Activated CD8-positive, alpha-beta memory T cell treated with anti-CD3 and anti-CD28 coated beads, Interleukin-2, amount 50 U/mL, for 48 hours (primary cell): ENCODE results near the gene KDELR3.

ENCODE experiments used
- DNase-seq: peaks from one replicate; pipeline ENCODE4 v3.0.0-alpha.2; 2020

KDELR3 gene

DNA sequence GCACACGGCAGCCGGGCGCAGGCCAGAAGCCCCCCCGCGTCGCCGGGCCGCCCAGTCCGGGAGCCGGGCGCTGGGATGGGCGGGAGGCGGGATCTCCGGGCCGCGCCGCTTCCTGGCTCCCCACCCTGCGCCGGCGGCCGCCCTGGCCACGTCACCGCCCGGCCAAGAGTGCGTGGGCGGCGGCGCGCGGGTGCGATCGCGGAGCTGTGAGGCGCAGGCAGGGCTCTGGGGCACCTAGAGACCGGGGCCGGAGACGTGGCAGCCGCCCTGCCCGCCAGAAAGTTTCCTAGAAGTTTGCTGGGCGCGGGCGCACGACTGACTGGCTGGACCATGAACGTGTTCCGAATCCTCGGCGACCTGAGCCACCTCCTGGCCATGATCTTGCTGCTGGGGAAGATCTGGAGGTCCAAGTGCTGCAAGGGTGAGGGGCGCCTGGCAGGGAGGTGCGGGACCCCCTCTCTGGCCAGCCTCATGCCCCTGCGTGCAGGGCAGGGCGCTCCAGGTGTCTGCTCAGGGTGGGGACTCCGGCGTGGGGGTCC, at the start of gene KDELR3:
KDELR3 (plus strand) TSS at position 193 of the 539 bp plus-strand sequence; CDS start at position 331, 138 bp downstream.
- DNase-seq, result peak; percentile 90

DNA sequence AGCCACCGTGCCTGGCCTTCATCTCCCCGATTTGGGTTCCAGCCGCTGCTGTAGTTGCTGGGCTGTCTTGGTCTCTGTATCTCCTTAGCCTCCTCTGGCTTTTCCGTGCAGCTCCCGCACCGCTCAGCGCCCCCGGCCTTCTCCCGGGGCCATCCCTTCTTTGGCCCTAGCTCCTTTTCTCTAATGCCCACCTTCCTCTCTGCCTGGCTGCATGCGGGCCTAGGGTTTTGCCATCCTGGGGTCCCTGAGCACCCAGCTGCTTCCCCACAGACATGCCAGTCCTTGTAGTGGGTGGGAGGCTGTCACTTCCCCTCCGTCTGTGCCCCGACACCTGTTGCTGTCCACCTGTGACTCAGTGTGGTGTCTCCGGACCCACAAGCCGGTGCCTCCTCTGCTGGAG, 49.3 kb upstream of the KDELR3 start:
- DNase-seq, result no peak

DNA sequence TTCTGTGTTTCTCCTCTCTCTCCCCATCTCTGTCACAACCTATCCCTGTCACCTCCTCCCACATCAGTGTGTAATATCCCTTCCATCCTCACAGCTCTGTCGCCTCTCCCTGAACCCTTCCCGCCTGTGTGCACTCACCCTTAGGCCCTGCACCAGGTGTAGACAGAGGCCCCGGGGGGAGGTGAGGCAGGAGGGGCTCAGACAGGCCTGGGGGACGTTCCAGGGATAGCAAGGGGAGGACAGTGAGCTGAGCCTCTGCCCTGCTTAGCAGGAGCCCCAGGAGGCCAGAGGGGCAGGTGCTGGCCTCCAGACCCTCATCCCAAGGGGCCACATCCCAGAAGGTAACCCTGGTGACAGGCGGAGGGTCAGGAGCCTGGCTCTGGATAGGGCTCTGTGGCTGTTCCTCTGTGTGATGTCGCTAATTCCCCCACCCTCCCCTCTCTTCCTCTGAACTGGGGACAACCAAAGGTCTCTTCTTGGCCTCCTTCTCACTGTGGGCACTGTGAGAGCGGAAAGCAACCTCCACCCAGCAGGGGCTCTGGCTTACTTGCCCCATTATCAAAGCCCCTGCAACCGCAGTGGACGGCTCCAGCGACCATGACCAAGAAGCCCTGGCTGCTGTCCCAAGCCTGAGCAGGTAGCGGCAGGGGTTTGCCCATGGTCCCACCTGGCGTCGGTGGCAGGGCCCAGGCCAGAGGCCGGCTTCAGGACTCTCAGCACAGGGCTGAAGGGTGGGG, 48.6 kb upstream of the KDELR3 start:
- no peak for DNase-seq

DNA sequence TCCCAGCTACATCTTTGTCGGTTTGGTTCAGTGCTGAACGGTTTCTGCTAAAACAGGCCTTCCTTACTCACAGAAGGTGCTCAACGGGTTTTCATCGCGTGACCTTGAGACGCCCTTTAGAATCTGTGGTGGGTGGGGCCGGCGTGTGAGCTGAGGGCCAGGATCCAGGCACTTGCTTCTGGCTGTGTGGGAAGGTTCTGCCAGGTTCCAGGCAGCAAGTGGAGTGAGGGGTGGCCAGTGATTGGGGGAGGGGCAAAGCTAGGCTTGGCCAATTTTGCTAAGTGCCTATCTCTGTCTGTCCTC, 48.1 kb upstream of the KDELR3 start:
- no peak for DNase-seq

DNA sequence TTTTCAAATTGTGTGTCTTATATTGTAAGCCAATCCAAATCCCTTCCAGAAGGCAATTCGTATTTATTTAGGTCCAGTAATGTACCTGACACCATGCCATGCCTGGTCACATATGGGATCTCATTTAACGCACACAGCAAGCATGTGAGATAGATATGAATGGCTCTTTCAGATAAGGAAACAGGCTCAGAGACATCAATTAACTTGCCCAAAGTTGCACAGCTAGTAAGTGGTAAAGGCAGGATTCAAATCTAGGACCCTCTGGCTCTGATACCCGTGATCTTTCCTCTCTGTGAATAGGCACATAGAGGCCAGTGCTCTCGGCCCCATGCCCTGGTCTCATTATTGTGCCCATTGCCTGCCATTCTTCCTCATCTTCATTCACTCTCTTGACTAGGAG, 47.2 kb upstream of the KDELR3 start:
- DNase-seq, result no peak

DNA sequence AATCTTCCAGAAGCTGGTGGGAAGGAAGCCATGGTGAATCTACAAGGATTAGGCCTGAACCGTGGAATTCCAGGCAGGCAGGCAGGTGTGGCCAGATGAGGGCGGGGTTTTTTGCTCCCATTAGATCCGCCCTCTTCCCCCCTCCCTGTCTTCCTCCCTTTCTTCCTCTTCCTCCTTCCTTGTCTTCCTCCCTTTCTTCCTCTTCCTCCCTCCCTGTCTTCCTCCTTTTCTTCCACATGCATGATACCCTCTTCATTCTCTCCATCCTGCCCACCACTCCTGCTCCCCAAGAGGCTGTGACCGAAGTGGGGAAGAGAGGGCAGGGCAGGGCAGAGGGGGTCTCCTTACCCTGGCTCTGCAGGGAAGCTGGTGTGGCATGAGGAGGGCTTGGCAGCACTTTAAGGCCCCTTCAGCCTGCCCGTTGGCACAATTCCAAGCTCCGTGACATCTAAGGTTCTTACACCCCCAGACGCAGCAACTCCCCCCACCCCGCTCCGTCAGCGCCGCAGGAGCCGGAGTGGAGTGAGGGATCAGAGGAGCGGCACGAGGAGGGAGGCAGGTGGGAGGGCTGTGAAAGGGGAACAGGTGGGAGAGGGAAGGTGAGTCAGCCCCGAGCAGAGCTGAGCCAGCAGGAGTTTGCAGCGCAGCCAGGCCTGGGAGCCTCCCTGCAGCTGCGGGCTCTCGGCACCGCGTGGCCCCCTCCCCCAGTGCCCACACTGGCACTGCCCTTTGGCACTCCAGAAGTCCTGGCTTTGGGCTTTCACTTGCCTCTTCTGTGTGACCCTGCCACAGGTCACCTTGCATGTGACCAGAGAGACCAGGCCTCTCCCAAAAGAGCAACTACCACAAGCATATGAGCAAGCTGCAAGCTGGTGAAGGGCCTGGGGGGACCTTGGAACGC, 45.0 kb upstream of the KDELR3 start:
- DNase-seq, result no peak

DNA sequence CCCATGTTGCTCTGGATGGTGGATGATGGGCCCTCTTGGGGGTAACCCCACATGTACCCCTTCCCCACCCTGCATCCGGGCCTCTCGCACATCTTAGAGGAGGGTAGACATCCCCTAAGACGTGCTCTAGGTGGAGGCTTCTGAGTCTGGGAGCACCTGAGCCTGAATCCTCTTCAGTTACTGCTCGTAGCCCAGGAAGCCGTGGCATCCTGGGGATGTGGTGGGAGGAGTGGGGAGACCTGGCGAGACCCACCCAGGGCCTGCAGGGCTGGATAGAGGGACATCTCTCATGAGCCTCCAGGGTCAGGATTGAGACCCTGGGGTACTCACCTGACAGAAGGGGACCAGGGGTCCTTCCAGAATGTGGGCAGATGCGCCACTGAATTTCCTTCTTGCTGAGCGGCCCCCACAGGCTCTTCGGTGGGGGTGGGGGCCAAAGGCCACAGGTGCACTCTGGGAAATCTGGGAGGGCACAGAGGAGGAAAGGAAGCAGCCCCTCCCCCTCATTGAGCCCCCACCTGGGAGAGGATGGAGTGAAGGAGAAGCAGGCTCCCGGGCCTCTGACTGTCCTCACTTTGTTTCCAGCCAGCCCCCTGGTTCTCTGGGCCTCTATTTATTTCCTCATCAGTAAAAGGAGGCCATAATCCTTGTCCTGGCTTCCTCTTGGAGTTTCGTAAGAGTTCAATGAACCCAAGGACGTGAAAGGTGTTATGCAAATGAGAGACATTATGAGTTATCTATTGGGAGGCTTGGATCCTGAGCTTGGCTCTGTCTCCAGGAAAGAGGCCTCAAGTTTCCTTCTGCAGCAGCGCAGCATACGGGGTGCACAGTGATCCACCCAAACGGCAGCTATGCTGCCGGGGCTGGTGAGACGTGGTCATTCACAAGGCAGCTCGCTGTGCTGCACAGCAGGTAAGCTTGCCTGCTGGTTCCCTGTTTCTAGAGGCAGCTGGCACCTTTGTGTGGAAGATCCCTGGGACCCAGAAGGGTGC, 44.1 kb upstream of the KDELR3 start:
- DNase-seq, result no peak

DNA sequence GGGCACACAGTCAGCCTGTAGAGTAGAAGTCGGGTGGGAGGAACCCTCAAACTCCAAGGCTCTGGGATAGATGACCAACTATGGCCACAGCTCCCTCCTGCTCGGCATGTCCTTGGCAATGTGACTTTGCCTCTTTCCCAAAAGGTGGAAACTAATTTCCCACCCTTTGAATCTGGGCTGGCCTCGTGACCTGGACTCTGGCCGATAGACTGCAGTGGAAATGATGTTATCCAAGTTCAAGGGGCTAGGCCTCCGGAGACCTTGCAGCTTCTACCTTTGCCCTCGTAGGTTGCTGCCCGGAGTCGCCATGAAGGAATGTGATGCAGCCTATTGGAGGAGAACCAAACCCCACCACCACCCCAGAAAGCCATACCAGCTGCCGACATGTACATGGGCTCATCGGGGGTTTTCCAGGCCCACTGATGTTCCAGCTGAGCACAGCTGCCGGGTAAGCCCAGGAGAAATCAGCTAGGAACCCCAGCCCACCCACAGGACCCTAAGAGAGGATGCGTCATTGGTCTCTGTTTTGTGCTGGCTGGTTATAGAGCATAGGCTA, 43.3 kb upstream of the KDELR3 start:
- DNase-seq, result no peak

DNA sequence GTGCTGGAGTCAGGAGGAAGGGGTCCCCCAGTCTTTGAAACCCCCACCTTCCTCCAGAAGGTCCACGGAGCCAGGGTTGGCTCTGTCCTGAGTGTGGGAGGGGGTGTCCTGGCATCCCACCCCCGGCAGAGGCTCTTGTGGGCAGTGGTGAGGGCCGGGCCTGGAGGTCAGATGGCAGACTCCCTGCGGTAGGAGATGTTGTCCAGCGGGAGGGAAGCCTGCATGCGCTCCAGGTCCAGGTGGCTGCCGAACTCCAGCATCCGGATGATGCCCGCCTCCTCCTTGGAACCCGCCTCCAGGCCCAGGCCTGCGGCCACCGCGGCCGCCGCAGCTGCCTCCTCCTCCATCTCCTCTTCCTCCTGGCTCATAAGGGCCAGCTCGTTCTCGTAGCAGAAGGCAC, 41.3 kb upstream of the KDELR3 start:
- no peak for DNase-seq

DNA sequence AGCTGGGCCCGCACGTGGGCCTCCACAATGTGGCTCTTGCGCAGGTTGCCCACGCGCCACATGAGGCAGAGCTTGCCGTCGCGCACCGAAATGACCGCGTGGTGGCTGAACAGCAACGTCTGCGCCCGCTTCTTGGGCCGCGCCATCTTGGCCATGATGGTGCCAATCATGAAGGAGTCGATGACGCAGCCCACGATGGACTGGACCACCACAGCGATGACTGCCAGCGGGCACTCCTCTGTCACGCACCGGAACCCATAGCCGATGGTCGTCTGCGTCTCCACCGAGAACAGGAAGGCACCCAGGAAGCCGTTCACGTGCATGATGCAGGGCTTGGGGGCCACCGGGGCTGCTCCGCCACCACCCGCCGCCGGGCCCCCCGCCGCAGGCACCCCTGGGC, 40.4 kb upstream of the KDELR3 start:
- DNase-seq, result no peak

DNA sequence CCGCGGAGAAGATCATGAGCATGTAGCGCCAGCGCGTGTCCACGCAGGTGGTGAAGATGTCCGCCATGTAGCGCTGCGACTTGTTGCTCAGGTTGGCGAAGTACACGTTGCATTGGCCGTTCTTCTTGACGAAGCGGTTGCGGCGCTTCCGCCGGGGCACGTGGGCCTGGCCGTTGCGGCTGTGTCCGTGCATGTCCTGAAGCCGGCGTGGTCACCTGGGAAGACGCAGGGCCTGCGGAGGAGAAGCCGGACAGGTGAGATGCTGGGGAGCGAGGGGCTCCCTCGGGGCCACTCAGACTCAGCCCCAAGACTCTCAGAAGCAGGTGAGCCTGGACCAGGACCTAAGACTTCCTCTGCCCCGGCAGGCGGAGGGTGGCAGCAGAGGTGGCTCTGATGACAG, 40.0 kb upstream of the KDELR3 start:
- DNase-seq, result no peak

DNA sequence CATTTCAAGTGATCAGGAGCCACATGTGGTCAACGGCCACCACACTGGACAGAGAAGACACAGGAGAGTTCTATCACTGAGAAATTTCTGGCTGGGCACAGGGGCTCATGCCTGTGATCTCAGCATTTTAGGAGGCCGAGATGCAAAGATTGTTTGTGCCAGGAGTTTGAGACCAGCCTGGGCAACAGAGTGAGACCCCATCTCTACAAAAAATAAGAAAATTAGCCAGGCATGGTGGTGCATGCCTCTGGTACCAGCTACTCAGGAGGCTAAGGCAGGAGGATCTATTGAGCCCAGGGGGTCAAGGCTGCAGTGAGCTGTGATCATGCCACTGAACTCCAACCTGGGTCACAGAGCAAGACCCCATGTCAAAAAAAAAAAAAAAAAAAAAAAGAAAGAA, 39.2 kb upstream of the KDELR3 start:
- no peak for DNase-seq

DNA sequence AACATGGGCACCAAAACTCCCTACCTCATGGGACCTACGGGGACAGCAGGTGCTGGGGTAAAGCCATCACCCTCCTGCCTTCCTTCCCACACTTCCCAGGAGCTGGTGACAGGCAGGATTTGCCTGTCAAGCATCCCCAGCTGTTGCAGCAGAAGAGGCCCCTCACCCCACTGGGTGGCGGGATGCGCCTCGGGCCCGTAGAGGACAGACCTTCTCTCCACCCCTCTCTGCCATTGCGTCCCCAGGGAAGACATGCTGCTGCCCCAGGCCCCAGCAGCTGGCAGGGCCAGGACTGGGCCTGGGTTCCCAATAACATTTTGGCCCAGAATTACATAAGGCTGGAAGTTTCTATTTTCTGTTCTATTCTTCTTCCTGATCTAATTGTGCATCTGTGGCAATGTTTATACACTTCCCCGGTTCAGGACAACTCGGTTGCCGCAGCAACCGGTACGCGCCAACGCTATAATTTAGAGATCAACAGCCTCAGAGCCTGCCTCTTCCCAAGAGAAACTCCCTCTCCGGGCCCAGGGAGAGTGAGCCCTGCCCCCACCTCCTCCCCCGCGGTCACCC, 38.3 kb upstream of the KDELR3 start:
- DNase-seq, result no peak

DNA sequence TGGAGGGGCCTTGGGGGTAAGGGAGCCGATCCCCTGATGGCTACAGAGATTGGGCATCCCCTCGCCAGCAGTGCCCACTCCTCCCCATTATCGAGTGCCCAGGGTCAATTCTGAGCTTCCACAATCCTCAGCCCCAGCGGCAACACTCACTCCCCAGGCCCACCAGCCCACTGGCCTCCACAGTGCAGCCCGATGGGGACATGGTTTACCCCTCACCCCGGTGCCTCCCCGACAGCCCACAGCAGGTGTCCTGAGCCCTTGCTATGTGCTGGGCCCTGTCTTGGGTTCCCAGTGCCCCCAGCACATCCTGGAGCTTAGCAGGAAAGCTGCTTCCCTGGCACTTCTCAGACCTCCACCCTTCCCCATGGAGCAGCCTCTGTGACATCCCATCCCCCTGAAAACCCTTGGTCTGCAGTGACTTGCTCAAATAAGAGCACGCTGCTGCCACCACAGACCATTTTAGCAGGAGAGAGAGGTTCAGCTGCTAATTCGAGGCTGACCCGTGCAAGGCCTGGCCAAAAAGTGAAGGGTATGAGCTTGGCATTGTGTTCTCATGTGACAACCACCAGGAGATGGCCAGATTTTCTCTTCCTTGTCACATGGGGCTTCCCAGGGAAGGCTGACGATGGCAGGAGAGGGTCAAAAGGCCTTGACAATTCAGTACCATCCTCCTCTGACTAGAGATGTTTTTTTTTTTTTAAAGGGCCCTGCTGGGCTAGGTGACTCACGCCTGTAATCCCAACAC, 36.5 kb upstream of the KDELR3 start:
- no peak for DNase-seq

DNA sequence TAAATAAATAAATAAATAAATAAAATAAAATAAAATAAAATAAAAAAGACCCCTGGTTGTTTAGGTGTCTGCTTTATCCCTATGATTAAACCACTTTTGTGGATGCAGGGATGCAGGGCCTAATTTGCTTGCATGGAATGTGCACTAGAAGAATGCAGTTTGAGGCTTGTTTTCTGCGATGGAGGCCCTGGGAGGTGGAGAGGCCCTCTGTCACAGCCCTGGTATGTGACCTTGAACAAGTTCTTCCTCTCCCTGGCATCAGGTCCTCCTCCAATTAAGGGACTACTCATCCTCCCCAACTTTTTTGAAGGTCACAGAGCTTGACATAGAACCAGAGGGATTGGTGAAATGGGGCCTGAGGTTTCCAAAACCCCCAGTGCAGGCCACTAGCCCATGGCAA, 35.6 kb upstream of the KDELR3 start:
- no peak for DNase-seq

DNA sequence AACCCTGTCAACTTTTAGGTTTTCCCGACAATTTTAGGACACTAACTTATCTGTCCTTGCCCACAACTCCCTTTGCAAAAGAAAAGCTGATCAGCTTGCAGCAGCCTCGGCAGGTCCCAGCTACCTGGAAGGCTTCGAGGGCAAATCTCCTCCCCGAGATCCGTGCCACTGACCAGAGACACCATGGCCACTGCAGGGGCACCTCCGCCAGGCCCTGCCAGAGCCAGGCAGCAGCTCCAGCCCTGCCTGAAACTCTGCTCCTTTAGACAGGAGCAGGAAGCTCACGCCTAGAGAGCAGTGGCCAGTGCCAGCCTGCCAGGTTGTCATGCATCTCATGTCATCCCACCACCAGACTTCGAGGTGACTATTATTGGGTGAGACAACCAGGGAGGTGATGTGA, 34.0 kb upstream of the KDELR3 start:
- no peak for DNase-seq

DNA sequence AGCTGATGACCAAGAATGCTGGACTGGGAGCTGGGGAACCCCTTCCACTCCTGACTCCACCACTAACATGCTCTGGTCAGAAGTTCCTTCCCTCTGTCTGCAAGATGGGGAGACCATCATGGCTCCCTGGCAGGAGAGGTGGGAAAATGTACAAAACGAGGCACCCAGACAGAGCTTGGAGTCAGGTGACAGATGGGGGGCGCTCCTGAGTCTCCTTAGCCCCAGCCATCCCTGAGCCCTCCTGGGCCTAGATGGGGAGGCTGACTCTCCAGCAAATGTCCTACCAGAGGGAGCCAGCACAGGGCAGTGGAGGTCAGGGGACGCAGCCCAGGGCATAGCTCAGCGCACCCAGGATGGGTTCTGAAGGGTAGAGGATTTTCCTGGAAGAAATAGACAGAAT, 32.9 kb upstream of the KDELR3 start:
- no peak for DNase-seq

DNA sequence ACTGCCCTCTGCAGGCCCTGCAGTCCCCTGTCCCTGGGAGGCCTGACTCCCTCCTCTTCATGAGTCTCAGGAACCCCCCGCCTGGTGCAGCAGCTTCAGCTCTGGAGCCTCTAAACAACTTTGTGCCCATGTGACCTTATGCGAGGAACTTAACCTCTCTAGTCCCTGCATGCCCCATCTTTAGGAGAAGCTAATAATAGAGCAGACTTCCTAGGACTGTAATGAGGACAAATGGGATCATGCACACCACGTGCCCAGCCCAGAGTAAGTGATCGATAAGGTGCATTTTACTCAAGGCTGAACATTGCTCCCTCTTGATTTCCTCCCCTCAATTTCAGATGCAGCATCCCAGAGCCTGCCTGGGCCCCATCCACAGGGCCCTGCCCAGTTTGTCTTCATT, 31.9 kb upstream of the KDELR3 start:
- no peak for DNase-seq

DNA sequence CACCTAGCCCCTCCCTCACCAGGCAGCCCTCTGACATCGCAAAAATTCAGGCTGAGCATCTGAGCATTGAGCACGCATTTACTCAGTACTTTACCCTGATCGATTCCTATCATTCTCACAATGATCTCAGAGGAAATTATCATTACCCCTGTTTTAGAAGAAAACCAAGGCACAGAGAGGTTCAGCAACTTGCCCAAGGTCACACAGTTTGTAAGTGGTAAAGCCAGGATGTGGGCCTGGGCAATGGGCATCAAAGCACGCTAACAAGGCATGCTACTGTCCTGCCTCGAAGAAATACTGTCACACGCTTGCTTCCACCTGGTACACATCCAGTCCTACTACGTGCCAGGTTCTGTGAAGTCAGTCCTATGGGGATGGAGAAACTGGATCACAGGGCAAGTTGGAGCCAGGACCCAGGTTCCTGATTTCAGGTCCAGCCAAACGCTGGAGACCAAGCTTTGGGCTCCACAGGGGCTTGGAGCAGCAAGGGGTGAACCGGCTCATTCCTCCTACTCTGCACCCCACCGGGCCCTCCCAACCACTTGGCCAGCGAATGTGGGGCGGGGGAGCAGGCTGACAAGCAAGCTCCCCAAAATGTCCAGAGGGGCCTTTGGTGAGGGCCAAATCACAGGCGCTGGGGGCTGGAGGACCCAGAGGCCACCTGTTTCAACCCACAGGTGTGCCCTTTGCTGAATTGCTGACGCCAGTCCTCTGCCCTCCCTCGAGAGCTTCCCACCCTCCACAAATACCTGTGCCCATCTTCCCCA, 31.1 kb upstream of the KDELR3 start:
- DNase-seq, result no peak

DNA sequence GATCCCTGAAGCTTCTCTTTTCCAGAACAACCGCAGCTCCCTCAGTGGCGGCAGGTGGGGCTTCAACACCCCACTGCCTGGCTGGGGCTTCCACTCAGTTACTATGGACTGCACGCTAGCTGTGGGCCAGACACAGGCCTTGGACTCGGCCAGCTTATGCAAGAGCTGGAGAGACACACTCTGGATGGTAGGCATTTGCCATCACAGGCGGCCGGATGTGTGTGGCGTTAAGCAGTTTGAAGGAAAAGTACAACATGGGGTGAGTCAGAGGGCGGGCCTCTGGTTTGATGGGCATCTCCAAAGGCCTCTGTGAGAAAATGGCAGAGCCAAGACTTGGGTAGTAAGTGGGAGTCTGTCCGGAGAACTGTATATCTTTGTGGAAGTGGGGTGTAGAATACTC, 30.5 kb upstream of the KDELR3 start:
- no peak for DNase-seq
